Activated T-helper 1 cell treated with Interleukin-2 at 50 U/mL for 16 hours (primary cell): ENCODE results near the gene WNT9A.

Experiments used
- DNase-seq: peaks from one replicate; pipeline ENCODE4 v3.0.0-alpha.2; 2020; ENCODE audit warnings: low read depth

WNT9A gene

GRCh38 chr1:227924168-227924832, 23.4 kb downstream of the WNT9A start:
- no peak for DNase-seq

DNA sequence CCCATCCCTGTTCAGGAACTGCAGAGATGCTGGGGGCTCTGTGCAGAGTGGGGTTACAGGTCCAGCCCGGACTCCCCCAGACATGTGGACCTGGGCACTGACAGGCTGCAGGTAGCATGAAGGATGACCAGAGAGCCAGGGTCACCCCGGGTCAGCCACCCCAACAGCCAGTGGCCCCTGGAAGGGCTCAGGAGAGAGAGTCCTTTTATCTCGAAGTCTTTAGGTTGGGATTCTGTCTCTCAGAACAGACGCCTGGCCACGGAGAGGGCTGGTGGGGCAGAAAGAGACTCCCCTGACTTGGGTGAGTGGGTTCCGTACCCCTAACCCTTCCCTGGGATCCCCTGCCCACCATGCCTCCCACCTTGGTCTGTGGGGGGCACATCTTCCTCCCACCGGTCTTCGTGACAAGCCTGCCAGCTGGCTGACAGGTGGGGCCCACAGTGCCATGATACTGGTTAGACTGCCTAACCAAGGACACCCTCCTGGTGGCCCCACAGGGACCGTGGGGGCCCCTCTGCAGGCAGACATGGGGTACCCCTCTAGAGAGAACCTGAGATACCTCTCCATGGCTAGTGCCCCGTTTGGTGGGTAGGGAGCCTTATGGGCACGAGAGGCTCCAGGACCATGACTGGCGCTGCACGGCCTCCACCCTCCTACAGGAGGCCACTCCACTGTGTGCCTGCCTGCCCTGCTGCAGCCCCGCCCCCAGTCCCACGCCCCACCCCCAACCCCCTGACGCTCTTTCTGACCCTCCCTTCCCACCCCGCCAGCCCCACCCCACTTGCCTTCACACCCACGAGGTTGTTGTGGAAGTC, 24.2 kb downstream of the WNT9A start:
- no peak for DNase-seq

- no peak for DNase-seq
These were observed 25.0 kb downstream of the WNT9A start for GRCh38 chr1:227922501-227923352.

- no peak for DNase-seq
These were observed 26.1 kb downstream of the WNT9A start for GRCh38 chr1:227921461-227922185.

GRCh38 chr1:227920896-227921295, 26.8 kb downstream of the WNT9A start:
- DNase-seq = no peak

- no peak for DNase-seq
These were observed 27.3 kb downstream of the WNT9A start for GRCh38 chr1:227920426-227920825.

DNA sequence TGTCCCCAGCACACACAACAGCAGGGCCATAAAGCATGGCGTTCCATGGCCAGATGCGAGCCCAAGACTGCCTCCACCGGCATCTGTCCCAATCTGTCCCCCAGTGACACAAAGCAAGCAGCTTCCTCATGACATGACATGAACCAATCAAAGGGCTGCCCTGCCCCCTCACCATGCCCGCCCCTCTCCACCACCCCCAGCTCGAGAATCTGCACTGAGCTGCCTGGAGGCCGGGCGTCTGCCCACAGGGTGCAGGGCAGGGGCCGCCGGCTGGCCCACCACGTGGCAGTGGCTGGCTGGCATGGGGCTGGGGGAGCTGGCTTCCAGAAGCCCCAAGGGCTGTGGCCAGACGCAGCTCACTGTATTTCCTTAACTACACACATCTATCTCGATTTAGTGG, 27.8 kb downstream of the WNT9A start:
- DNase-seq = no peak

DNA sequence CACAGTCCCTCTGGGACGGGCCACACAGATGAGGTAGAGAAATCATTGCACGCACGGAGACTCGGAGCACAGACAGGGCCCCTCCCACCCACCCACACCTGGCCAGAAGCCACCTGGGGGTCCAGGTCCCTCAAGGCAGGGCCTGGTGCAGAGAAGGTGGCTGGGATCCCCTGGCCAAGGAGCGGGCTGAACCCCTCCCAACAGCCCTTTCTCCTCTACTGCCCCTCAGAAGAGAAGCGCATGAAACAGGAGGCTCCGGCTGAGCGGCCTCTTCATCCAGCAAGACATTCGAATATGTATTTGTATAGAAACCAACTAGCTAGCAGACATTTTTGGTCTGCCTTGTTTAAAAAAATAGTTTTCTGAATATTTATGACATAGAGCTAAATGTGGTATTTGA, 29.0 kb downstream of the WNT9A start:
- DNase-seq = no peak

DNA sequence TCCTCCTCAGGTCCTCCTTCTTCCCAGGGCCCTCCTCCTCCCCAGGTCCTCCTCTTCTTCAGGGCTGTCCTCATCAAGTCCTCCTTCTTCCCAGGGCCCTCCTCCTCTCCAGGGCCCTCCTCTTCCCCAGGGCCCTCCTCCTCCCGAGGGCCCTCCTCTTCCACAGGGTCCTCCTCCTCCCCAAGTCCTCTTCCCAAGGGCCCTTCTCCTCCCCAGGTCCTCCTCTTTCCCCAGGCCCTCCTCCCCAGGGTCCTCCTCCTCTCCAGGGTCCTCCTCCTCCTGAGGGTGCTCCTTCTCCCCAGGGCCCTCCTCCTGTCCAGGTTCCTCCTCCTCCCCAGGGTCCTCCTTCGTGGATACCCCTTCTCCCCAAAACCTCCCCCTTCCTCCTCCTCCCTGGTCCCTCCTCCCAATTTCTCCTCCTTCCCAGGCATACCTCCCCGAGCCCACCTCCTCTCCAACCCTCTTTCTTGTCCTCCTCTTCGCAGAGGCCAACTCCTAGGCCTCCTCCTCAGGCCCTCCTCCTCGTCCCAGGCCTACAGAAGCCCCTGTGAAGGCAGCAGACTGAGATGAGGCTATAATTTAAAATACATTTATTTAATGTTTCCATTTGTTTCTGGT, 29.5 kb downstream of the WNT9A start:
- DNase-seq = no peak

GRCh38 chr1:227917081-227917950, 30.4 kb downstream of the WNT9A start:
- DNase-seq = no peak

- no peak for DNase-seq
These were observed 31.1 kb downstream of the WNT9A start for GRCh38 chr1:227916655-227917054.

- DNase-seq = no peak
These were observed 31.9 kb downstream of the WNT9A start for GRCh38 chr1:227915564-227916553.

- DNase-seq = no peak
These were observed 32.8 kb downstream of the WNT9A start for GRCh38 chr1:227914801-227915563.

DNA sequence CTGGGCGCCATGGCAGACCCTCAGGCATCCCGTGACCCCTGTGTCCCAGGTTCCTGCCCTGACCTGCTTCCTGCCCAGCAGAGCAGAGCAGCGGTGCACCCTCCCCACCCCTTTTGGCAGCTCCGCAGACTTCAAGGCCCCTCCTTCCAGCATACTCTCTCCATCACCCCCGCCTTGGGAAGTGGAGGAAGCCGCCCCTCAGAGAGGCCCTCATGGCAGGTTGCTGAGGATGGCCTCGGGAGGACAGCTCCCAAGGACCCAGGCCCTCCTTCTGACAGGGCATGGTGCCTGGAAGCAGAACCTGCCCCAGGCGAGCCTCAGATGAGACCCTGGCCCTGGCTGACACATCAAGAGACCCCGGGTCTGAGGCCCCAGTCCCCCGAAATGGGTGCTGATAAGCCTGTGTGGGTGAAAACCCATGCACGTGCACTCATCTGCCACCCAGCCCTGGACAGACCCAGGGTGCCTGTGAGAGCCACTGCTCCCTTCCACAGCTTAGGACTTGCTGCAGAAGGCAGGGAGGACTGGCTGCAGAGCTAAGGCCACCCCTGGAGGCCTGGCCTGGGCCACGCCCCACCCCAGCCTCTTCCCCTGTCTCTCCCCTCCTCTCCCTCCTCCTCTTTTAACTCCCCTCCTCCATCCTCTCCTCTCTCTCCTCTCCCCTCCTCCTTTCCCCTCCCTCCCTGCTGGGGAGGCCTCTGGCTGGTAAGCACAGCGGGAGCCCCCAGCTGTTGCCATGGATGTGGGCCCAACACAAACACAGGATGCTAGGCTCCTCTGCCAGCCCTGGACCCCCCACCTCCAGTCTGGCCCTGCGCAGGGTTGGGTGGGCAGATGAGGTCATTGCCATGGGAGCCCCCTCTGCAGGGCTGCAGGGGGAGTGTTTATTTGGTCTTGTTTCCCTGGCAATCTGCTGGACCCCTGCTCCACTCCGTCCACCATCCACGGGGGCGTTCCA, 33.7 kb downstream of the WNT9A start:
- DNase-seq = no peak

- no peak for DNase-seq
These were observed 34.4 kb downstream of the WNT9A start for GRCh38 chr1:227913396-227913763.

DNA sequence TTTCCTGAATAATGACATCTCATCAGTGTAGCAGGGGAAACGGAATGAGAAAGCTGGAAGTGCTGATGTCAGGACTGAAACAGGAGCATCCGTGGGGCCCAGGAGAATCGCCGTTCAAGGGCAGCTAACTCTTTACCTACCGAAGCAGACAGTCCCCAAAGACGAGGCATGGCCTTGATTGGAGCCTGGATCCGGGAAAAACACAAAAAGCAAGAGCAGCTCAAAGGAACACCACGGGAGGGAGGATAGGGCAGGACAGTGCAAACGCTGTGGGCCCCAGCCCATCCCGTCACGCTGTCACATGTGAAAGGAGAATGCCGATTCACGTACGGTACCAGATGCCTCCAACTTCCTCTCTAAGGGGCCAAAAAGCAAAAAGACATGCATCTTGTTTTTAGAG, 34.9 kb downstream of the WNT9A start:
- no peak for DNase-seq

DNA sequence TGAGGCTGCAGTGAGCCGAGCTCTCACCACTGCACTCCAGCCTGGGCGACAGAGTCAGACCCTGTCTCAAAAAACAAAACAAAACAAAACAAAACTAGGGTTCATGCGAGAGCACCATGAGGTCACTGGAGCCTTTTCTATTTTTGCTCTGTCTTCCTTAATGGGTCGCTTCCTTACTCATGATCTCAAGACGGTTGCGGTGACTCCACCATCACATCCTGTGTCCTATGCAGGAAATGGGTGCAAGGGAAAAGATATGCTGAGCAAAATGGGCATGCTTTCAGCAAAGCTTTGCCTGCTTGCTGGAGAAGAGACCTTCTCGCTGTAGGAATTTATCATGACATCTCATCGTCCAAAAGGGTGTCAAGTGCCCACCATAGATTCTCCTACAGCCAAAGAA, 36.4 kb downstream of the WNT9A start:
- DNase-seq = no peak
